Measurements from ENCODE around the gene PDK2. TPM values are rescaled to one million over a fixed set of nuclear protein-coding genes. Genes with fewer than 3 reads are reported as not detected.

The PDK2 gene
- total RNA-seq, 4 donors from 2014 or later: 42.5 to 79.3 (median 64.5) TPM

GRCh38 chr17:50080827-50081226 is 14.3 kb upstream of the PDK2 start:
- no peak for DNase-seq
- Histone ChIP-seq H3K4me1 (no peaks in the 10 kb centered on the region), H3K27me3 (no peaks in the 10 kb centered on the region), H3K9me3 (no peaks in the 10 kb centered on the region), H3K4me3 (replicated peaks in 1 of 3) (no peak overlapping the region), H3K36me3 (peaks cover 60 to 64% of the 10 kb centered on the region in 2 donors), H3K27ac (no peak overlapping the region)
- WGBS, 2 donors: 82 to 92% methylated on average over 7 of the region's 7 CpGs
- TF ChIP-seq CTCF (IDR thresholded peaks at IDR 0.05): no peak
- no peak for TF ChIP-seq POLR2A (IDR thresholded peaks at IDR 0.05)
- intact Hi-C loops (cut with DNase I): no loop called here

- Histone ChIP-seq H3K4me1 (no peaks in the 10 kb centered on the region), H3K9me3 (no peaks in the 10 kb centered on the region), H3K36me3 (peaks cover 55 to 56% of the 10 kb centered on the region in 2 donors), H3K27me3 (no peaks in the 10 kb centered on the region), H3K27ac (no peak overlapping the region), H3K4me3 (replicated peaks in 1 of 3) (no peak overlapping the region)
- no peak for DNase-seq
- intact Hi-C loops (cut with DNase I): no loop called here
- TF ChIP-seq POLR2A (IDR thresholded peaks at IDR 0.05): no peak
- no peak for TF ChIP-seq CTCF (IDR thresholded peaks at IDR 0.05)
- WGBS, 2 donors: 87 to 90% methylated on average over 5 of the region's 5 CpGs
Measured at GRCh38 chr17:50081757-50082156, 13.4 kb upstream of the PDK2 start.

GRCh38 chr17:50087246-50087911 is 7.8 kb upstream of the PDK2 start:
- Histone ChIP-seq H3K27ac (no peak overlapping the region), H3K36me3 (peaks cover 14 to 28% of the 10 kb centered on the region in 2 donors), H3K27me3 (no peaks in the 10 kb centered on the region), H3K9me3 (no peaks in the 10 kb centered on the region), H3K4me1 (no peaks in the 10 kb centered on the region), H3K4me3 (replicated peaks in 1 of 3) (no peak overlapping the region)
- intact Hi-C loops (cut with DNase I): no loop called here
- TF ChIP-seq CTCF (IDR thresholded peaks at IDR 0.05) (peak; percentile 86 to 94 (median 92)), POLR2A (IDR thresholded peaks at IDR 0.05) (no peak)
- 61 to 66% methylated on average over 6 to 10 of the region's 10 CpGs for WGBS, 2 donors
- peak; percentile 62 to 74 for DNase-seq

- peaks cover 11 to 27% of the 10 kb centered on the region in 2 donors for H3K36me3 ChIP-seq
- no peak overlapping the region for H3K4me3 ChIP-seq (replicated peaks in 1 of 3)
- H3K27ac ChIP-seq: no peak overlapping the region
- 72 to 89% methylated on average over 6 to 19 of the region's 19 CpGs for WGBS, 2 donors
- H3K9me3 ChIP-seq: no peaks in the 10 kb centered on the region
- no peaks in the 10 kb centered on the region for H3K27me3 ChIP-seq
- intact Hi-C loops (cut with DNase I): loop anchor here (2.0 kb wide), 1 partner anchor 61 kb away; no protein-coding TSS in a partner anchor
- TF ChIP-seq CTCF (IDR thresholded peaks at IDR 0.05) (no peak), POLR2A (IDR thresholded peaks at IDR 0.05) (no peak)
- no peaks in the 10 kb centered on the region for H3K4me1 ChIP-seq
- no peak for DNase-seq
Measured at GRCh38 chr17:50087912-50088405, 7.2 kb upstream of the PDK2 start.
